Inferior parietal cortex (tissue), 1 donor: ENCODE data around the gene PRSS56.

Experiments used
- DNase-seq: peaks from one replicate; pipeline ENCODE4 v3.0.0-alpha.2; 2016; ENCODE audit errors: extremely low spot score

The PRSS56 gene

GRCh38 chr2:232519581-232520438 lies at the start of gene PRSS56:
Gene PRSS56, plus strand, starts transcription at chr2:232520388. Its CDS starts 211 bp downstream, at chr2:232520599.
- no peak for DNase-seq

GRCh38 chr2:232473467-232473890 lies 46.7 kb upstream of the PRSS56 start:
- DNase-seq = no peak

GRCh38 chr2:232476045-232476444 lies 44.1 kb upstream of the PRSS56 start:
- DNase-seq = no peak

GRCh38 chr2:232476791-232477190 lies 43.4 kb upstream of the PRSS56 start:
- DNase-seq = no peak

GRCh38 chr2:232477751-232478510 lies 42.3 kb upstream of the PRSS56 start:
- DNase-seq = no peak

- DNase-seq = no peak
Measured at GRCh38 chr2:232478571-232479340, 41.4 kb upstream of the PRSS56 start.

DNA sequence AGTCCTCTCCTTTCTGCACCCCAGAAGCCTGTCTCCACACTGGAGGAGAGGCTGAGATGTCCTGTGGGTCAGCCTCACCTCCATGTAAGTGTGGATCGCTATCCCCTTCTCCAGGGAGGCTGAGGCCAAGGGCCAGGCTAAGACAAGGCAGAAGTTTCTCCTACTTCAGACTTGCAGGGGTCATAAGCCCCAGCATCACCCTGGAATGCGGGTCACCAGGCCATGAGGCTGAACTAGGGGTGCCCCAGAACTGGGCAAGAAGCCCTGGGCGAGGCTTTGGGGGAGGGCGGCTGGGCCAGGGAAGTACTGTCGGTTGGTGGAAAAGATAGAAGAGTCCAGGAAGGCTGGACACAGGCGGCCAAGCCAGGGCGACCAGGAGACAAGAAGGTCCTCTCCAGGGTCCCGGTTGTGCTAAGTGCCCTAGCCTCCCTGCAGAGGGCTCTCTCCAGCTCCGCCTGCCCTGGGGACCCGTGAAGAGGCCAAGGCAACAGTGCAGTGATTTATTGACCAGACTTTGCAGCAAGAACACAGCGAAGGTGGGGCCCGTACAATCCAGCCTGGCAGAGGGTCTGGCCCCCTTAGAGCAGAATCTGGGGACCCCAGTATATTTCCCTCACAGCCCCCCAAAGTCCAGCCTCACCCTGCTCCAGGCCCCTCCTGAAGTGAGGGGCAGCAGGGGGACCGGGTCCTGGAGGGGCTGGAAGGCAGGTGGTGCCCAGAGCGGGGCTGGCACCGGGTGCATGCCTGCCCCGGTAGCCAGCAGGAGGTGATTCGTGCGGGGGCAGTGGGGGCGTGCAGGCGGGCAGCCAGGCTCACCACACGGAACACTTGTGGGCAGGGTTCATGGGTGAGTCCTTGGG lies 40.6 kb upstream of the PRSS56 start:
- DNase-seq = no peak

DNA sequence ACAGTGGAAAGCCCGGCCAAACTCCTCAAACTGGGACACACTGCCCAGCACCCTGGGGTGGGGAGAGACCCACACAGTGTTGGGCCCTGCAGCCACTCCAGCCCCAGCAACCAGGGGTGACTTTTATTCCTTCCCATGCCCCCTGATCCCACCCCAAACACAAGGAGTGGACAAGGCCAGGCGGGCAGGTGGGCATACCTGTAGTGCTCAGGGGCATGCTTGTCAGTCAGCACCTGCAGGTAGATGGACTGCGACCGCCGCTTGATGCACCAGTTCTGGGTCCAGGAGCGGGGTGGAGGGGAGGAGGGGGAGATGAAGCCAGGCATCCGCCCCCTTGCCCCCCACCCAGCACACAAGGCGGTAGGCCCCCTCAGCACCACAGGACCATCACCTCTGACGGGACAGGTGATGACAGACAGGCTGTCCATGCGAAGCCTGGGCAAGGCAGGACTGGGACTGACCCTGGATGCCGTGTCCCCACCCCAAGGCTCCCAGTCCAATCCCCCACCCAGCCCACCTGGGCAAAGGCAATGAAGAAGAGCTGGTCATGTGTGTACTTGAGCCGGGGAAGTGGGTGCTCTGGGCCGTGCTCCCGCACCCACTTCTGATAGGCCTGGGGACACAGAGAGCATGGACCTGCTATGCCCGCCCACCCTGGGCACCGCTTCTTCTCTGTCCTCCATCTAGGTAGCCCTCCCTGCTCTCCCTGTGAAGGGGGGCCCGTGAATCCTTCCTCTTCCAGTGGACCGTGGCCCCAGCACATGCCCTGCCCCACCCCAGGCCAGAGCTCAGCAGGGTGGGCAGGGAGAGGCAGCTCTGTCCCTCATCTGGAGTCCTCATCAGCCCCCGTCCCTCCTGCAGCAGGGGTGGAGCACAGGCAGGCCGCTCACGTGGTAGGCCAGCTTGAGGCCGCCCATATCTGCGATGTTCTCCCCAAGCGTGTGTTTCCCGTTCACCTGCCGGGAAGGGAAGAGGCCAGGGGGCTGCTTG lies 39.7 kb upstream of the PRSS56 start:
- DNase-seq = no peak

DNA sequence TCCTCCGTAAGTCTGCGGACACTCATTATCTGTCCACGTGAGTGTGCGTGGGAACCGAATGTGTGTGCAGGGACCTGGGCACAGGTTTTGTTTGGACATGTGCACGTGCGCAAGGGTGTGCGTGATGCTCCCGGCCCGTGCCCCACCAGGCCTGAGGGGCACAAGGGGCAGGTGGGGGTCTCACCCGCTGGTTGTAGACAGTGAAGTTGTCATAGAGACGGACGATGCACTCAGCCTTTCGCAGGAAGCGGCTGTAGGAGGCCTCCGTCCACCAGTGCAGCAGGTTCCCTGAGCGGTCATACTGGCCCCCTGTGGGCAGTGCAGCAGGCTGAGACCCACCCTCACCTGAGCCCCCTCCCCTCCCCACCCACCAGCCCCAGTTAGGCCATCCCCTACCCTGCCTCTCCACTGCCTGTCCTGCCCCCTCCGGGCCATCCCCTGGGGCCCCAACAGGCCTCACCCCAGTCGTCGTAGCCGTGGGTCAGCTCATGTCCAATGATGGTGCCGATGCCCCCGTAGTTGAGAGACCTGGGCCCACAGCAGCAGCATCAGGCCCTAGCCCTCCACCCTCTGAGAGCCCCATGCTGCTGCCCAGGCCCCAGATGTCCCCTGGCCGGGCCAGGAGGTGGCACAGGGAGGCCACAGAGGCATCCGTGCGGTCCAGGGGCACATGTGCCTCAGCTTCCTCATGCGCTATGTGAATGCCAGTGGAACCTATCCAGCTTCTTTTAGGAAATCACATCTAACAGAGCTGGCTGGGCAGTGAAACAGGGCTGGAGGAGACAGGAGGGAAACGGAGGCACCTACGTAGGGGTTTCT lies 38.7 kb upstream of the PRSS56 start:
- no peak for DNase-seq

GRCh38 chr2:232482301-232483238 lies 37.6 kb upstream of the PRSS56 start:
- DNase-seq = no peak

- DNase-seq = no peak
Measured at GRCh38 chr2:232483311-232483922, 36.8 kb upstream of the PRSS56 start.

GRCh38 chr2:232483923-232484627 lies 36.1 kb upstream of the PRSS56 start:
- no peak for DNase-seq

DNA sequence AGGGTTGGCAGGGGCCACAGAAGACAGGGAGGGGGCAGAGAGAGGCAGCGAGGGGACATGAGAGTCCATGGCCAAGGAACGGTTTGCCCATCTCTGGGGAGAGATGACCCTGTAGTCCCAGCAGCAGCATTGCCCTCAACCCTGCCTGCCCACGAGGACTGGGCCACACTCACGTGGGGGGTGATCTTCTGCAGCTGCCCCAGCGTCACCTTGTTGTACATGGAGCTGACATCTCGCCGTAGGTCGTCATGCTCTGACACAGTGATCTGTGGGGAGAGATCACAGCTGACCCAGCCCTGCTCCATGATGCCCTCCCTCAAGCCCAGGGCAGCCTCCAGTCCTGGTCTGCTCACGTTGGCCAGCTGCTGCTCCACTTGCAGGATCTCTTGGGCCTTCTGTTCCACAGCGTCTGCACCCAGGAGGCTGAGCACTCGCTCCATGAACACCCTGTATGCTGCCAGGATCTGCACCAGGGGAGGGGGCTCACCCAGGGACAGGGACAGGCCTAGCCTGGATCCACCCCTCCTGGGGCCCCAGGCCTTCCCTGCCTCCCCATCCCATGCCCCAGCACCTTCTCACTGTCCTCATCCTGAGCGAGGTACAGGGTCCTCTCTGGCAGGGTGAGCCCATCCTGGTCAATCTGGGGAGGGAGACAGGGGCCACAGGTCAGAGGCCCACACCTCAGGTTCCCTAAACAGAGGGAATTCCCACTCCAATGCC lies 35.4 kb upstream of the PRSS56 start:
- DNase-seq = no peak

DNA sequence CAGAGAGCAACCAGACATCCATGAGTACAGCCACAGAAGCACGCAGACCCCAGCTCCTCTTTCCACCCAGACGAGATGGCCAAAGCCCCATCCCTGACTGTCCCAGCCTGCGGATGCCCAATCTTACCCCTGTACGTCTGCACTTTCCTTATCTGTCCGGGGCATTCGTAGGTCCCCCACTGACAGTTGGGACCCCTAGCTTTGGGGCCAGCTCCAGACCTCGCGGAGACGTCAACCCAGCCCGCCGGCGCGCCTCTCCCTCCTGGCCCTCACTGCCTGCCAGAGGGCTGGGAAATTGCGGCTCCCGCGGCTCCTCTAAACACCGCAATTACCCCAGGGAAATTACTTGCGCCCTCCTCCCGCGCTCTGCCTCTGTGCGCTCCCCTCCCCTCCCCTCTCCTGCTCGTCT lies 34.8 kb upstream of the PRSS56 start:
- DNase-seq = no peak

DNA sequence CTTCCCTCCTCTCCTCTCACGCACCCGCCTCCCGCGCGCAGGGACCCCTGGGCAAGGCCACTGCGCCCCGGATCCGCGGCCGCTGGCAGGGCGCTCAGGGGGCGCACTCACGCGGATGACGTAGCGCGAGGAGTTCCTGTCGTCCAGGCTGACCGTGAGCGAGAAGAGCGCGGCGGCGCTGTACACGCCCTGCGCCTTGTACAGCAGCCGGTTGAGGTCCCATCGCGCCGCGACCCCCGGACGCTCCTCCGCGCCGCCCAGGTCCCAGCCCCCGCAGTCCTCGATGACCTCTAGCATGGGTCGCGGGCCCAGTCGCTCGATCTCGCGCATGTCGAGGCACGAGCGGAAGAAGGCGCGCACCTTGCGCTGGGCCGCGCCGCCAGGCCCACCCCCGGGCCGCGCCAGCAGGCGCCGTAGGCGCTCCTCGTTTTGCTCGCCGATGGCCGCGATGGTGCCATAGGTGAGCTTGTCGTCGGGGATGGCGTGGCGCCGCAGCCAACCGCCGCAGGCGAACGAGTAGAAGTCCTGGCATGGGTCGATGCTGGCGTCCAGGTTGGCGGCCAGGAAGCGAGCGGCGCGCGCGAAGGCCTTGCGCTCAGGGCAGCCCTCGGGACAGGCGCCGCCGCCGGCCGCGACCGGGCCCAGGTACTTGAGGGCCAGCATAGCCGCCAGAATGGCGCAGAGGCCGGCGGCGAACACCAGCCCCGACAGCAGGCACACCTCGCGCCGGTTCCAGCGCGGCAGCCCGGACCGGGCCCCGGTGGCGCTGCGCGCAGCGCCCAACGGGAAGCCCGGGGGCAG lies 34.2 kb upstream of the PRSS56 start:
- no peak for DNase-seq
